Measurements from ENCODE around the gene RARB.

GRCh38 chr3:25580534-25580933 lies 152.5 kb downstream of the RARB start:
- no peak for TF ChIP-seq CTCF (IDR thresholded peaks at IDR 0.05)
- TF ChIP-seq ZFX (IDR thresholded peaks at IDR 0.05; ENCODE audit: borderline replicate concordance) = no peak

All from 22Rv1 (cell line).